Mesodermal cell (in vitro differentiated cells): ENCODE measurements around the gene SLMAP.
A peak's percentile ranks its signal among the peaks of the same experiment; 100 is the strongest.

Experiments
- H3K27ac ChIP-seq: 2 replicates; pipeline ENCODE4 v1.7.0; 2013; ENCODE audit warnings: mild to moderate bottlenecking, low read depth, low read length, moderate library complexity; ENCODE audit not compliant: severe bottlenecking
- H3K36me3 ChIP-seq: 2 replicates; pipeline ENCODE4 v1.7.1; 2013; ENCODE audit warnings: mild to moderate bottlenecking, low read length, moderate library complexity; ENCODE audit not compliant: control insufficient read depth, insufficient read depth
- H3K4me1 ChIP-seq: one replicate; pipeline ENCODE4 v1.7.1; 2013; ENCODE audit warnings: mild to moderate bottlenecking, low read length; ENCODE audit not compliant: insufficient read depth, control insufficient read depth, poor library complexity, severe bottlenecking
- H3K4me3 ChIP-seq: 2 replicates; pipeline ENCODE4 v1.7.0; 2013; ENCODE audit warnings: low read length, control low read depth, mild to moderate bottlenecking; ENCODE audit not compliant: insufficient read depth, poor library complexity, severe bottlenecking; ENCODE audit errors: extremely low read depth
- H3K9me3 ChIP-seq: 2 replicates; pipeline ENCODE4 v1.7.1; 2013; ENCODE audit warnings: mild to moderate bottlenecking, low read length, moderate library complexity; ENCODE audit not compliant: control insufficient read depth
- WGBS, 2 experiments: methylation state at CpG; one replicate each; pipeline ENCODE4 v1.1.5; 2013; ENCODE audit warnings: missing lambda C conversion rate in 2 of 2; ENCODE audit not compliant: insufficient coverage in 2 of 2; 5-methylcytosine and 5-hydroxymethylcytosine counted together

The SLMAP gene

DNA sequence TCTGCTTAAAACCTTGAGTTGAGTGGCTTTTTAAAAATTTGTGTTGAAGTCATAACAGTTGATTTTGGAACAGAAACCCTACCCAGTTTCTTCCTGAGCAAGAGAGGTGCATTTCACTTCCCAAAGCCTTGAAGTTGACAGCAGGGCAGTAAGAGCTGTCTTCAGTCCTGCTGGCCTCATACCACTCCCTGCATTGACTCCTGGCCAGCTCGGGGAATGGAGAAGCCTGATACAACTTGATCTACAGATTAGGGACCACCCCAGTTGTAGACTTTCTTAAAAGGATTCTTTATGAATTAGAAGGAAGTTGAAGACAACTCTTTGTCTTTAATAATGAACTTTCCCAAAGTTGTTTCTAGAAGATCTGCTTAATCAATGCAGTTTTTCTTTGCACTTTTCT, 161.5 kb downstream of the SLMAP start:
- no peaks in the 10 kb centered on the region for H3K9me3 ChIP-seq
- no peaks in the 10 kb centered on the region for H3K4me1 ChIP-seq
- no peak overlapping the region for H3K27ac ChIP-seq
- H3K4me3 ChIP-seq, result no peak overlapping the region
- peaks cover 75% of the 10 kb centered on the region for H3K36me3 ChIP-seq
- no CpG with 5 or more reads among the region's 1 CpG for WGBS, 2 experiments

DNA sequence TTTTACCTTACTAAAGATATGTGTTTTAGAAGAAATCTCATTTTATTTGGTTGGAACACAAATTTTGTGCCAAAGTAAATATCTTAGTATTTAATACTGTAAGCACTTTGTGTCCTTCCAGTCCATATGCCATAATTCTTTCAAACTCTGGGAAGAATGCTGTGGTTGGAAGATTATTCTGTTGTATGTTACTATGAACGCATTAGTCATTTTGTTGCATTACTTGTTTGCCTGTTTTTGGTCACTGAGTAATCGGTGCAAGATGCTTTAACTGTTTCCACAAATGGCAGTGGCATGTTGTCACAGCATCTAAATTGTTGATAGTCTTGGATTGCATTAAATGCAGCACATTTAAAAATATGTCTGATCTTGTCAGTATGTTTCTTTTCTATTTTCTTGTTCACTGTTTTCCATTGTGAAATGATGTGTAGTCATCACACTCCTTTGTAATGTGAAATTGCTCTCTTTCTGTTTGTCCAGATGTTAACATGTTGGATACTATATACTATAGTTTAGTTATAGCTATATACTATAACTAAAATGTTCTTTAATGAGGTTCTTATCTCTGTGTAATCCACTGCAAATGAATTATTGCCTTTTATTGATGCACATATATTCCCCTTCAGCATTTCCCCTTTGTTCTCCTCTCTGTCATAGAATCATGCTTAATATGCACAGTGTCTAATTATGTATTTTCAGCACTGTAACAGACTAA, 162.2 kb downstream of the SLMAP start:
- Histone ChIP-seq H3K4me3 (no peak overlapping the region), H3K36me3 (peaks cover 80% of the 10 kb centered on the region), H3K9me3 (no peaks in the 10 kb centered on the region), H3K4me1 (no peaks in the 10 kb centered on the region), H3K27ac (no peak overlapping the region)
- WGBS, 2 experiments, result 71 to 94% methylated on average over 1 to 2 of the region's 2 CpGs

DNA sequence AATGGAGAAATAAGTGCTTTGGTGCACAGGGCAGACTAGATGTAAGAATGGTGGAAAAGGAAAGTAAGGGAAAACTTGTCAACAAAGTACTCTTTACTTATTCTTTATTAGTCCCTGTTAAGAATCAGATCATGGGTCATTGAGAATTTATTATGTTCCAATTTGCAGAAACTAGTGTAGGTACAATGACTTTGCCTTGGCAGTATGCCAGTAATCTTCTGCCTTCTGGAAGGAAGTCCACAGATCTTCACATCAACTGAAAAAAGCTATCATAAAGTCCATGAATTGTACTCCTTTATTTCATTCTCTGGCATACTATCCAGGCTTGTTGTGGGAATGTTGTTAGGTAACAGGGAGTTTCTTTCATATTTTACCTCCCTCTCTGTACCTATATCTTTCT, 163.9 kb downstream of the SLMAP start:
- H3K4me3 ChIP-seq, result no peak overlapping the region
- peaks cover 76% of the 10 kb centered on the region for H3K36me3 ChIP-seq
- no peaks in the 10 kb centered on the region for H3K4me1 ChIP-seq
- H3K27ac ChIP-seq, result no peak overlapping the region
- no peaks in the 10 kb centered on the region for H3K9me3 ChIP-seq

DNA sequence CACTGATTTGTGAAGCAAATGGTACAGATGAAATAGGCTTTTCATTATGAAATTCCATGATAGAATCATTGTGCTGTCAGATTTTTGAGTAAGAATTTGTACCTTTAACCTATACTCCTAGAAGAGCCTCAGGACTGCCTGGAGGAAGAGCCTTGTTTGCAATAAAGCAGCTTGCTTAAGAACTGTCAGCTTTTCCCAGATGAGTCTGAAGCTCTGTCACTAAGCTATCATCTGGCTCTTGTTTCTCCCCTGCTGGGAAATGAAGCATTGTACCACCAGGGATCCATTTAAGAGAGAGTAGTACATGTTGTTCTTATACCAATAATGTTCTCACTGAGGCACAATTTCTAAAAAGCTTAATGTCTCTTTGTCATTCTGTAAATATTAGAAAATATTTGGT, 167.0 kb downstream of the SLMAP start:
- peaks cover 71% of the 10 kb centered on the region for H3K36me3 ChIP-seq
- H3K4me1 ChIP-seq, result no peaks in the 10 kb centered on the region
- H3K4me3 ChIP-seq, result no peak overlapping the region

DNA sequence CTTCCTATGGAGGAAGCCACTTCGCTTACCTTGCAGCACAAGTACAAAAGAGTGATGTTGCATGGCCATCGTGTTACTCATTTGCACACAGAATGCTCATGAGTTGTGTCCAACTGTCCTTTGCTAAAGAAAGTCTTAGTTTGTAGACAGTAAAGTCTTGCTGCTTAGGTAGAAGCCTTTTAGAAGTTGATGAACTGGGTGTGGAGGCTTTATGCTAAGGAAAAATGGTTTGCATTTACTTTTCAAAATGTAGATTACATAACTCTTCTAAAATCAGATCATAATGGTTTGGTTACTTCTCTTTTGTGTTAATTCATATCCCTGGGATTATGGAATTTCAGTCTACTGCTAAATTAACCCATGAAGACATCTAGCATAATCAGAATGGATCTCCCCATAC, 167.6 kb downstream of the SLMAP start:
- WGBS, 2 experiments, result 88 to 90% methylated on average over 2 of the region's 2 CpGs
- no peaks in the 10 kb centered on the region for H3K4me1 ChIP-seq
- peaks cover 71% of the 10 kb centered on the region for H3K36me3 ChIP-seq
- no peak overlapping the region for H3K27ac ChIP-seq
- no peaks in the 10 kb centered on the region for H3K9me3 ChIP-seq
- H3K4me3 ChIP-seq, result no peak overlapping the region

More for the DNA sequence above, 167.0 kb downstream of the SLMAP start:
- Histone ChIP-seq H3K27ac (peak overlapping the region; percentile 23), H3K9me3 (no peaks in the 10 kb centered on the region)

DNA sequence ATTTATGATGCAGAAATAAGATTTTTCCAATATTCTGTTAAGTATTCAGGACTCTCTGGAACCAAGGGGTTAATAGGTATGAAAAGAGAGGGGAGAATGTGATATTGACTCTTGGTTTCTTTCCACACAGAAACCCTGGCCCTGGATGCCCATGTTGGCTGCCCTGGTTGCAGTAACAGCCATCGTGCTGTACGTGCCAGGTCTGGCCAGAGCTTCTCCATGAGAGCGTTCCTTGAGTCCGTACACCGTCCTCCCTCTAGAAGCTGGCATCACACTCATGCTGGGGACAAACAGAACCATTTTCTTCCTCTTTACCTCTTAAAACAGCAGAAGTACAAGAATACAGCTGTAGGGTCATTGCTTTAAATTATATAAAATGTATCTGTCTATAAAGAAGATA, 171.1 kb downstream of the SLMAP start:
- 94 to 100% methylated on average over 2 to 5 of the region's 5 CpGs for WGBS, 2 experiments
- Histone ChIP-seq H3K9me3 (no peaks in the 10 kb centered on the region), H3K36me3 (peaks cover 47% of the 10 kb centered on the region), H3K4me1 (no peaks in the 10 kb centered on the region), H3K4me3 (no peak overlapping the region), H3K27ac (no peak overlapping the region)

DNA sequence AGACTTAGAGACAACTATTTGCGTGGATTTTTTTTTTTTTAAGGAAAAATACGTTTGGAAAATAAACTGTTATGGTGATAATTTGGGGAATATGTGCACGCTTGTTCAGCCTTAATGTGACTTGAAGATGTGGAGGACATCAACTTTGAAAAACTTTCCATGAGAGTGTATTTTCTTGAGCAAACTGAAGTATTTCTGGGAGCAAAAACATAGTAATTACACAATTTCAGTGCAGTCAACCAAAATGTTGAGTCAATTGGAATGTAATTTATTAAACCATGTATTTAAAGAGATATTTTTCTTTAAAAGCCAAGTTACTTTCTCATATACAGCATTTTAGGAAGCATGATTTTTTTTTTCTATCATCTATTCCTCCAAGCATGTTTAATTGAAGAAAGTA, 171.8 kb downstream of the SLMAP start:
- Histone ChIP-seq H3K4me1 (no peaks in the 10 kb centered on the region), H3K27ac (no peak overlapping the region), H3K4me3 (no peak overlapping the region), H3K36me3 (peaks cover 40% of the 10 kb centered on the region), H3K9me3 (no peaks in the 10 kb centered on the region)
- WGBS, 2 experiments, result 88 to 93% methylated on average over 2 to 3 of the region's 3 CpGs

DNA sequence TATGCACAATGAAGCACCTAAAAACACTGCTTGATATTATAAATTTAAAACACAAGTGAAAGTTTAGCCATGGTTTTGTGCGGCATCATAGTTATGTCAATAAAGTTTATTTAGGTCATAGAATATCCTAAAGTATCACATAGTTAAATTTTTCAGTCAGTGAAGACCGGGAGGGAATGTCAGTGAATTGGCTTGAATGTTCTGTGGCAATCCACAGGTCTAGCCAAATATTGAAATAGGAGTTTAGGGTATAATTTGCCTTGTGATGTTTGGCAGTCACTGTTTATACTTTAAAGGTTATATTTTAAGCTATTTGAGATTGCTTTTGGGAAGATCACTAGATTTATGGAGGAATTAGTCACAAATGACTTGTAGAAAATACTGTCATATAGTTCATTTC, 172.4 kb downstream of the SLMAP start:
- no peak overlapping the region for H3K4me3 ChIP-seq
- peaks cover 36% of the 10 kb centered on the region for H3K36me3 ChIP-seq
- H3K27ac ChIP-seq, result no peak overlapping the region
- H3K4me1 ChIP-seq, result no peaks in the 10 kb centered on the region
- WGBS, 2 experiments, result 83% methylated on average over 1 of the region's 2 CpGs; no CpG with 5 or more reads in 1 of the 2 experiments
- H3K9me3 ChIP-seq, result no peaks in the 10 kb centered on the region

DNA sequence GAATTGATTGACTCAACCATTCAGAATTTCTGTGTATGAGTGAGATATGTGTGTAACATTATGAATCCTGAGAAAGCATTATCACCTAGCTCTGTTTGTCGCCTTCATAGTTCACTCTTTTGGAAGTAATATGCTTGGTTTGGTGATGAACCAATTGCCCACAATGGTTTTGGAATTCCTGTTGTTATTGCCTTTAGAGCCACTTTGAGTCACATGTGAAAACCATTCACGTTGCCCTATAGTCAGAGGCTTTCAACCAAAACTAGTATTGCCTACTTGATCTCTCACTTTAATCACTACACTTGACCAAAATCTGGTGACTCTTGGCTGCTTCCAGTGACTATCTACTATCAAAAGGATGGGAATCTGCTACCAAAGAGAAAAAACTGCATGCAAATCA, 173.9 kb downstream of the SLMAP start:
- Histone ChIP-seq H3K36me3 (peaks cover 38% of the 10 kb centered on the region), H3K4me1 (no peaks in the 10 kb centered on the region), H3K4me3 (no peak overlapping the region), H3K9me3 (no peaks in the 10 kb centered on the region), H3K27ac (no peak overlapping the region)
- WGBS, 2 experiments, result 88 to 100% methylated on average over 2 of the region's 2 CpGs

DNA sequence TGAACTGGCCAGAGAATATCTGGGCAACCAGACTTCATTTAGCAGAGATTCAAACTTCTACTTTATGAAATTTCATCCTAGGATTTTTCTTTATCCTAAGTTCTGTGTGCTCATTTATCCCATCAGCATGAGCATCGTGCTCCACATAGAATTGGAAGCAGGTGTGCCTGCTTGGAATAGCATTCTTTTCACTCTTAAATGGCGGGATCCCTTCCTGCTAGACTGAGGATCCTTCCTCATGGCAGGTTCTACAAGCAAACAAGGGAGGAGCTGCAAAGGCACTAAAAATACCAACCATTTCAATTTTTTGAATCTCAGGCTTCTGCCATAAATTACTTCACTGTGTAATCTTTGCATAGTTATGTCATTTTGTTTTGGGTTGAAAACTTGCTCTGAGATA, 177.5 kb downstream of the SLMAP start:
- no peak overlapping the region for H3K27ac ChIP-seq
- 100% methylated on average over 1 to 2 of the region's 2 CpGs for WGBS, 2 experiments
- H3K9me3 ChIP-seq, result no peaks in the 10 kb centered on the region
- H3K4me3 ChIP-seq, result no peak overlapping the region
- no peaks in the 10 kb centered on the region for H3K4me1 ChIP-seq
- H3K36me3 ChIP-seq, result peaks cover 16% of the 10 kb centered on the region

DNA sequence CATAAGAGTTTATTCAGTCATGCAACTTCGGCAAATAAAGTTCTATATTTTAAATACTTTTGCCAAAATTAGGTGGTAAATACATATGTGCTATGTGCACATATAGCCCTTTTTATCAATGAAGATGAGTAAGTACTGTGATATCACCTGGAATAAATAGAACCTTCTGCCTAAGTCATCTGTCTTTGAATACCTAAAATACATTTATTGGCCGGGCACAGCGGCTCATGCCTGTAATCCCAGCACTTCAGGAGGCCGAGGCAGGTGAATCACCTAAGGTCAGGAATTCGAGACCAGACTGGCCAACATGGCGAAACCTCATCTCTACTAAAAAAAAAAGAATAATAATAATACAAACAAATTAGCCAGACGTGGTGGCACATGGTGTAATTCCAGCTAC, 178.3 kb downstream of the SLMAP start:
- H3K4me3 ChIP-seq, result no peak overlapping the region
- no peaks in the 10 kb centered on the region for H3K4me1 ChIP-seq
- no peak overlapping the region for H3K27ac ChIP-seq
- H3K36me3 ChIP-seq, result peaks cover 15% of the 10 kb centered on the region
- 91 to 94% methylated on average over 3 of the region's 7 CpGs for WGBS, 2 experiments
- no peaks in the 10 kb centered on the region for H3K9me3 ChIP-seq
